ENCODE data around the gene DPH2.

Gene DPH2

GRCh38 chr1:44002606-44003157 lies 32.9 kb downstream of the DPH2 start:
- DNase-seq (ENCODE audit: low read depth), result no peak

DNA sequence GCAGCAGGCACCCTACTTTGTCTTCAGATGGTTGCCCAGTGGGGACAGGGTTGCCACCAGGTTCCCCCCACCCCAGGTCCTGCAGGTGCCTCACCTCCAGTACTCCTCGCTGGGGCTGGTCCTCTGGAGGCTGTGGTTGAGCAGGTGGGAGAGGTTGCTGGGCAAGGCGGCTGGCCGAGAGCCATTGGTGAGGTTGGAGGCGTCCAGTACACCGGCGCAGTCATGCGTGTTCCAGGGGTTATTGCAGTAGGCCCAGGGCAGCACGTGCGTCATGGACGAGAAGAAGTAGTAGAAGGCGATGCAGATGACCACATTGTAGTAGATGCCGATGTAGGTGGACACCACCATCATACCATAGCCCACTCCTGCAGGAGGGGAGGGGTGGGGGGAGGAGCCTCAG lies 38.4 kb downstream of the DPH2 start:
- DNase-seq (ENCODE audit: low read depth), result no peak

DNA sequence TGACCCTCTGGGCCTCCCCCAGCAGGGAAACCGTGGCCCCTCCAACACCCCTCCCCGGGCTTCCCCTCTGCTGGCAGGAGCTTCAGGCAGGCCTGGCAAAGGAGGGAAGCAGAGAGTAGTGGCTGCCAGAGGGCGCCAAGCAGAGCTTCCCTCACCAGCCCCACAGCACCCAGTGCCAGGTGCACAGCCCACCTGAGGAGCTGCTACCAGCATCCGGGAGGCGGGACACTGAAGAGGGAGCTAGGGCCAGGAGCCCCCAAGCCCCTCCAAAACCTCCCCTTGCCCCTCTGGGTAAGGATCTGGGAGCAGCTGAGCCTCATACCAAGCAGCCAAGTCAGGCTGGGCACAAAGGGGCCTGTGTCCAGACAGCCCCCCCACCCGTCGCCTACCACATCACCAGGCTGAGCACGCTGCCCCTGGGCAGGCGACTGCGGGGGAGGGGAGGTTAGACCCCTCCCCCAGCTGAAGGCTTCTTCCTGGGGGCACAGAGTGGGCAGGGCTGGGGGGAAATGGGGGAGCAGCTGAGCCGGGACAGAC lies 41.2 kb downstream of the DPH2 start:
- no peak for DNase-seq (ENCODE audit: low read depth)

- DNase-seq (ENCODE audit: low read depth), result peak; percentile 20
Measured at GRCh38 chr1:44012404-44012803, 42.6 kb downstream of the DPH2 start.

- no peak for DNase-seq (ENCODE audit: low read depth)
Measured at GRCh38 chr1:44012941-44013609, 43.3 kb downstream of the DPH2 start.

DNA sequence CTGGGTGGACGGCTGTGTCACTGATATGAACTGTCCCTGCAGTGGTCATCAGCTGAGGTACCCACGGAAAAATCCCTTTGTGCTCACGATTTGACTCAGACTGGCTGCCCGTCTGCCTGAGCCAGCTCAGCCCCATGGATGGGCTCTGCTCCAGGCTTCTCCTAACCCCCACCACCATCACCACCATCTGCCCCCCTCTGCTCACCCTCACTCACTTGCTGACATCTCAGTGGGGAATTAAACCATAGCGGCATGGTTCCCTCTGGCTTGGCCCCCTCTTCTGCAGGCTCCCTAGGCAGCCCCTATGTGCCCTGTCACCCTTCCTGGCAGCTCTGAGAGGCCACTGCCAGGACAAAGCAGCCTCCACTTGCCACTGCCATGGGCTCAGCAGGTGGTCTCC lies 44.1 kb downstream of the DPH2 start:
- no peak for DNase-seq (ENCODE audit: low read depth)

- no peak for DNase-seq (ENCODE audit: low read depth)
Measured at GRCh38 chr1:44014365-44015104, 44.7 kb downstream of the DPH2 start.

GRCh38 chr1:44015206-44015605 lies 45.4 kb downstream of the DPH2 start:
- DNase-seq (ENCODE audit: low read depth), result peak; percentile 14

- DNase-seq (ENCODE audit: low read depth), result no peak
Measured at GRCh38 chr1:44016041-44016889, 46.5 kb downstream of the DPH2 start.

DNA sequence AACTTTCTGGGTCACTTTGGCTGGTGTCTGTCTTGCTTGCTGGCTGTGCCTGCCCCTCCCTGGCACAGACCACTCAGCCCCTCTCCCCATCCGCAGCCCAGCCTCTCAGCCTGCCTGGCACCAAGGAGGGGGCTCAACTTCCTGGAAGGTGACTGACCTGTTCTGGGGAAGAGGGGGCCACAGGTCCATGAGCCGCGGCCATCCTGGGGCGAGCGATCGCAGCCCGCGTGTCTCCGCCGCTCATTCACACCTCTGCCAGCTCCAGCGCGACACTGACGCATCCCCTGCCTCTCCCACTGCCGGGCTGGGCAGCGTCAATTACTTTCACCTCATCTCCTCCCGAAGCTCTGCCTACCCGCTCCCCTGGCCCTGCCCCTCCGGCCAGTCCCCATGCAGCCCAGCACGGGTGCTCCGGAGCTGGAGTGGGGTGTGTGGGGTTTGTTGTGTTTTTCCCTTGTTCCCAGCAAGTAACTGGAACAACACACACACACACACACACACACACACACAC lies 47.1 kb downstream of the DPH2 start:
- no peak for DNase-seq (ENCODE audit: low read depth)

DNA sequence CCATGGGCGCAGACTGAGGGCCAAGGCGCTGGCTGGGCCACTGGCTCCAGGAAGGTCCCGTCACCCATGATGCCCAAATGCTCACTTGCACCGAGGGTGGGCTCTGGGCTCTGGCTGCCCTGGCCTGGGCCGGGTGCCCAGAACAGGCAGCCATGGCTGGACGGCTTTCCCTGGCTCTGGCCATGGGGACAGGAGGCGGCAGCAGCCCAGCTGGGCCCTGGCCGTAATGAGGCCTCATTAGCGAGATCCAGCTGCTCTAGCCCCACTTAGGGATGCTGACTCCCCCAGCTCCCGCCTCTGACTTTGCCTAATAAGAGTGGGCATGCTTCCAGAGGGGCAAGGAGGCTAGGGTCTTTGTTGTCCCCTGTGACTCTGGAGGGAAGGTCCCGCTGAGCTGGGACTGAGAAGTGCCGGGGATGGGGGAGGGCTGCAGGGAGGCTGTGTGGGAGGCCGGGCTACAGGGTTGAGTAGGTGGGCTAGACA lies 49.7 kb downstream of the DPH2 start:
- DNase-seq (ENCODE audit: low read depth), result no peak

DNA sequence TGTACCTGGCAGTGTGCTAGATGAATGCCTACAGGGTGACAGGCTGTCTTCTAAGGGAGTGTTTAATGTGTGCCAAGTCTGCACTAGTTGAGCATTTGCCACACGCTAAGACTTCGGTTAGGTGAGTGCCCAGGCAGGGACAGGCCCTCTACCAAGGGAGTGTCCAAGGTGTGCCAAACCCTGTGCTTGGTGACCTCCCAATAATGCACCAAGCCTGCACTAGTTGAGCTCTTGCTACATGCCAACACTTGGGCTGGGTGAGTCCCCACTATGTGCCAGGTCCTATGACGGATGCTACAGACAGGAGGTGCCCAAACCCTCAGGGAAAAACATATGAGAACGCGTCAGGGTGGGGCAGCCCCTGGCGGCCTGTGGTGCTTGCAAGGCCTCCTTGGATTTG lies 50.7 kb downstream of the DPH2 start:
- no peak for DNase-seq (ENCODE audit: low read depth)

- DNase-seq (ENCODE audit: low read depth), result no peak
Measured at GRCh38 chr1:44021156-44021555, 51.3 kb downstream of the DPH2 start.

- no peak for DNase-seq (ENCODE audit: low read depth)
Measured at GRCh38 chr1:44021581-44022321, 51.9 kb downstream of the DPH2 start.

Data from EH (cell line).